Pancreas (tissue), 10 donors: Measurements from ENCODE around the gene CD300A. TPM values are rescaled to one million over a fixed set of nuclear protein-coding genes. Genes with fewer than 3 reads are reported as not detected.

Source experiments
- ATAC-seq, 4 donors: fragments of 200-7000 bp; cut with Tn5 transposase; one replicate each; pipeline versions ENCODE4 v1.8.0 to v1.9.1; 2020; ENCODE audit warnings: mild to moderate bottlenecking in 4 of 4, moderate library complexity in 4 of 4
- DNase-seq, 6 donors: peaks; one replicate each; pipeline ENCODE4 v3.0.0-alpha.2; 2020
- FAIRE-seq: peaks from 2 replicates; lab custom pipeline; 2012; peaks lifted over from hg19 to GRCh38; lab: Jason Lieb, UNC
- H3K27ac ChIP-seq, 4 donors: fragments of 200-600 bp; sonication (generic); 1 replicate in 3 of 4; 2 replicates in 1 of 4; pipeline versions ENCODE4 v1.5.0 to v1.8.0; 2020
- H3K27me3 ChIP-seq, 4 donors: fragments of 200-600 bp; one replicate each; pipeline ENCODE4 v1.8.0; 2021
- H3K36me3 ChIP-seq, 3 donors: fragments of 200-600 bp; sonication (generic) in 1 of 3; one replicate each; pipeline versions ENCODE4 v1.5.0 to v1.8.0; 2020 to 2021
- H3K4me1 ChIP-seq, 3 donors: fragments of 200-600 bp; one replicate each; pipeline ENCODE4 v1.8.0; 2021
- H3K4me3 ChIP-seq, 4 donors: fragments of 200-600 bp; sonication (generic) in 2 of 4; one replicate each; pipeline versions ENCODE4 v1.5.0 to v1.8.0; 2020 to 2021
- H3K9me3 ChIP-seq, 4 donors: fragments of 200-600 bp; one replicate each; pipeline ENCODE4 v1.8.0; 2021
- CTCF ChIP-seq, 4 donors: fragments of 200-600 bp; sonication (generic) in 3 of 4; IDR thresholded peaks; one replicate each; pipeline versions ENCODE4 v1.5.0 to v1.8.0; 2021; ENCODE audit warnings: antibody characterized with exemption in 4 of 4
- WGBS, 2 donors: extraction: QIAGEN DNeasy Blood & Tissue Kit; methylation state at CpG; one replicate each; pipeline ENCODE4 v1.1.7; 2013; 5-methylcytosine and 5-hydroxymethylcytosine counted together
- intact Hi-C, 3 donors: fragments of 100-400 bp; cut with DNase I; formaldehyde crosslinking; loops; one replicate each; pipeline versions ENCODE4 v1.11.1 to v1.14.2; 2022
- polyA plus RNA-seq, 2 donors: library from polyadenylated mRNA; stranded (reverse); fragments of 200-250 nt; gene quantifications; one replicate each; pipeline ENCODE4 v1.2.3, GENCODE V29; 2013
- total RNA-seq, 6 donors: library from RNA; stranded (reverse); fragmentation: NEBNext Ultra II Directional in 4 of 6; extraction: Animal tissue kit (Norgen Biotek cat#: 25700) in 4 of 6; gene quantifications; one replicate each; pipeline versions ENCODE4 v1.2.1 to v1.2.4, GENCODE V29; 2021 to 2023
- donor health status: healthy with polysubstance abuse.
- donor health status: DM: no; HTN: no; CAD: no; lungs with moderate emphysema.
- donor health status: DM: no; HTN: no; CAD: no.
- donor health status: control.
- donor health status: control.
- donor health status: Bipolar disorder and iron deficiency.
- donor health status: DM: yes; HTN: yes; CAD: no.
- donor health status: DM: no; HTN: no; CAD: no.
- donor health status: DM: no; HTN: no; CAD: no.
- donor health status: DM: yes; HTN: yes; CAD: no.

CD300A gene
- total and polyA plus RNA-seq, 8 donors: 0.37 to 5.1 (median 1.2) TPM

GRCh38 chr17:74465378-74466110, 890 bp upstream of the CD300A start:
- Histone ChIP-seq H3K9me3 (no peaks in the 10 kb centered on the region), H3K27me3 (no peaks in the 10 kb centered on the region), H3K36me3 (no peaks in the 10 kb centered on the region), H3K4me1 (no peaks in the 10 kb centered on the region), H3K27ac (peak overlapping the region in 1 of 4 donors; percentile 44), H3K4me3 (no peak overlapping the region)
- DNase-seq (no peak), ATAC-seq (no peak), FAIRE-seq (no peak)
- intact Hi-C loops: loop anchor here in 1 of 3 donors (5.0 kb wide), 1 partner anchor 238 kb away; no protein-coding TSS in a partner anchor
- no peak for TF ChIP-seq CTCF (IDR thresholded peaks at IDR 0.05)
- 65 to 80% methylated on average over 8 of the region's 8 CpGs for WGBS, 2 donors

GRCh38 chr17:74466828-74467184, 372 bp downstream of the CD300A start:
- peak overlapping the region in 1 of 4 donors; percentile 32 for H3K4me3 ChIP-seq
- ATAC-seq: peak in 2 of 4 donors; percentile 5 to 6
- H3K27ac ChIP-seq: peak overlapping the region in 2 of 4 donors; percentile 33 to 44
- no peak for DNase-seq
- 28 to 46% methylated on average over 11 of the region's 11 CpGs for WGBS, 2 donors
- FAIRE-seq: no peak
- H3K36me3 ChIP-seq: no peaks in the 10 kb centered on the region
- no peak for TF ChIP-seq CTCF (IDR thresholded peaks at IDR 0.05)
- H3K4me1 ChIP-seq: no peaks in the 10 kb centered on the region
- intact Hi-C loops: loop anchor here in 1 of 3 donors (5.0 kb wide), 1 partner anchor 240 kb away; no protein-coding TSS in a partner anchor
- H3K9me3 ChIP-seq: no peaks in the 10 kb centered on the region
- no peaks in the 10 kb centered on the region for H3K27me3 ChIP-seq

- ATAC-seq: peak in 2 of 4 donors; percentile 47 to 52
- intact Hi-C loops: loop anchor here in 1 of 3 donors (5.0 kb wide), 1 partner anchor 240 kb away; no protein-coding TSS in a partner anchor
- DNase-seq: no peak
- Histone ChIP-seq H3K4me3 (peak overlapping the region in 1 of 4 donors; percentile 32), H3K4me1 (no peaks in the 10 kb centered on the region), H3K36me3 (no peaks in the 10 kb centered on the region), H3K27ac (peak overlapping the region in 2 of 4 donors; percentile 9 to 33), H3K9me3 (no peaks in the 10 kb centered on the region), H3K27me3 (no peaks in the 10 kb centered on the region)
- WGBS, 2 donors: 58 to 59% methylated on average over 21 of the region's 21 CpGs
- no peak for FAIRE-seq
- TF ChIP-seq CTCF (IDR thresholded peaks at IDR 0.05): no peak
These were observed 952 bp downstream of the CD300A start for GRCh38 chr17:74467221-74467951.

GRCh38 chr17:74471341-74471740, 4.9 kb downstream of the CD300A start:
- FAIRE-seq: no peak
- no peak for DNase-seq
- intact Hi-C loops: no loop called here
- 80 to 94% methylated on average over 3 of the region's 3 CpGs for WGBS, 2 donors
- H3K36me3 ChIP-seq: no peaks in the 10 kb centered on the region
- H3K9me3 ChIP-seq: no peaks in the 10 kb centered on the region
- H3K4me1 ChIP-seq: no peaks in the 10 kb centered on the region
- TF ChIP-seq CTCF (IDR thresholded peaks at IDR 0.05): no peak
- no peaks in the 10 kb centered on the region for H3K27me3 ChIP-seq
- no peak overlapping the region for H3K27ac ChIP-seq
- ATAC-seq: no peak
- no peak overlapping the region for H3K4me3 ChIP-seq
